ENCODE measurements around the gene APOB. TPM values are rescaled to one million over a fixed set of nuclear protein-coding genes. Genes with fewer than 3 reads are reported as not detected.

APOB gene
- polyA plus RNA-seq, 1 of the 3 experiments (the other 2 are of a cell fraction) = not detected

- 35% methylated on average over 7 of the region's 7 CpGs for WGBS (ENCODE audit: low lambda C conversion rate)
- no peak for DNase-seq
- no peak for TF ChIP-seq MXI1 (IDR thresholded peaks at IDR 0.05; ENCODE audit: low read depth, low read length)
- no peak for TF ChIP-seq IRF3 (IDR thresholded peaks at IDR 0.05; ENCODE audit: low read depth, low read length)
- no peak for TF ChIP-seq PBX3 (IDR thresholded peaks at IDR 0.05)
- no peak for TF ChIP-seq FOSL2 (IDR thresholded peaks at IDR 0.05; ENCODE audit: borderline replicate concordance, low read depth)
- TF ChIP-seq RXRA (IDR thresholded peaks at IDR 0.05; ENCODE audit: borderline replicate concordance, low read depth) = no peak
- no peak for TF ChIP-seq ZBTB33 (IDR thresholded peaks at IDR 0.05; ENCODE audit: borderline replicate concordance, low read depth)
- TF ChIP-seq RCOR1 (IDR thresholded peaks at IDR 0.05; ENCODE audit: low read length) = no peak
- no peak for TF ChIP-seq NRF1 (IDR thresholded peaks at IDR 0.05; ENCODE audit: low read depth, low read length)
- no peak for TF ChIP-seq YY1 (IDR thresholded peaks at IDR 0.05; ENCODE audit: low read depth)
- no peak for TF ChIP-seq GABPA (IDR thresholded peaks at IDR 0.05; ENCODE audit: low read depth)
- no peak for TF ChIP-seq RAD21 (IDR thresholded peaks at IDR 0.05; ENCODE audit: low read length)
- no peak for TF ChIP-seq JUND (IDR thresholded peaks at IDR 0.05)
- no peak for TF ChIP-seq NFIC (IDR thresholded peaks at IDR 0.05; ENCODE audit: borderline replicate concordance)
- TF ChIP-seq ELF1 (IDR thresholded peaks at IDR 0.05) = no peak
- no peak for TF ChIP-seq SMC3 (IDR thresholded peaks at IDR 0.05; ENCODE audit: low read depth, low read length)
- ChIA-PET CTCF (interaction anchor here (0.9 to 1.0 kb wide), 3 partner anchors 14 to 348 kb away, joined by 3 read pairs; no protein-coding TSS in a partner anchor), POLR2A (no interaction called here)
- Histone ChIP-seq H2AFZ (ENCODE audit: low read depth) (no peak overlapping the region), H3K4me3 (ENCODE audit: low read depth in 2 of 2, low read length in 1 of 2) (no peak overlapping the region), H3K9me3 (no peaks in the 10 kb centered on the region), H3K27ac (ENCODE audit: low read depth in 2 of 2, low read length in 1 of 2) (no peak overlapping the region), H3K4me1 (ENCODE audit: control insufficient read depth in 1 of 2, insufficient read depth in 2 of 2, low read depth in 1 of 2, low read length in 1 of 2) (peaks cover 0 to 5% of the 10 kb centered on the region in 2 experiments; a peak in 1 of 4 replicates), H3K36me3 (replicated peaks in 1 of 2; ENCODE audit: control insufficient read depth in 1 of 2, insufficient read depth in 2 of 2, low read length in 1 of 2) (no peaks in the 10 kb centered on the region), H3K9me2 (no peaks in the 10 kb centered on the region), H3F3A (replicated peaks; ENCODE audit: insufficient read depth) (no peaks in the 10 kb centered on the region), H3K27me3 (ENCODE audit: insufficient read depth) (no peaks in the 10 kb centered on the region), H4K20me1 (ENCODE audit: insufficient read depth) (no peaks in the 10 kb centered on the region), H3K9ac (no peak overlapping the region), H3K4me2 (no peak overlapping the region), H3K79me2 (ENCODE audit: insufficient read depth) (no peaks in the 10 kb centered on the region)
Observed at GRCh38 chr2:21008790-21009661, 34.8 kb downstream of the APOB start.
